ENCODE data around the gene GFRAL. TPM values are rescaled to one million over a fixed set of nuclear protein-coding genes. Genes with fewer than 3 reads are reported as not detected.

The GFRAL gene
- total and polyA plus RNA-seq, 2 donors (not counting 3 experiments of a cell fraction or from before 2014, with no cell fraction given), result not detected

GRCh38 chr6:55388211-55388610, 60.9 kb downstream of the GFRAL start:
- CTCF ChIA-PET, result no interaction called here
- no peak overlapping the region for H3K4me2 ChIP-seq (ENCODE audit: insufficient read depth, low read length)
- no peaks in the 10 kb centered on the region for H3K9me3 ChIP-seq (replicated peaks; ENCODE audit: control insufficient read depth, insufficient read depth, low read length)
- dilution Hi-C loops (cut with MboI; ENCODE audit: extremely low pct_ligation_motif_present, low sequenced_read_pairs), result no loop called here
- no TSS peak for BruUV-seq (replicated peaks)
- no peaks in the 10 kb centered on the region for H3K79me2 ChIP-seq (ENCODE audit: control insufficient read depth, insufficient read depth, low read length)
- no peak overlapping the region for H3K4me3 ChIP-seq (replicated peaks in 1 of 3; ENCODE audit: insufficient read depth in 1 of 3, low read depth in 1 of 3, low read length in 3 of 3)
- no peaks in the 10 kb centered on the region for H3K27me3 ChIP-seq (ENCODE audit: control insufficient read depth in 2 of 2, insufficient read depth in 2 of 2, low read length in 2 of 2)
- DNase-seq (ENCODE audit: low read depth, low spot score) (no peak), FAIRE-seq (no peak)
- POLR2A ChIA-PET, result no interaction called here
- no peaks in the 10 kb centered on the region for H3K4me1 ChIP-seq (ENCODE audit: control insufficient read depth, extremely low read depth, insufficient read depth, low read length)
- TF ChIP-seq MAX (IDR thresholded peaks at IDR 0.05; ENCODE audit: insufficient read depth, insufficient read length), result no peak
- TF ChIP-seq JUN (IDR thresholded peaks at IDR 0.05; ENCODE audit: borderline replicate concordance, insufficient read depth, insufficient read length, low read depth), result no peak
- no peak for TF ChIP-seq FOS (IDR thresholded peaks at IDR 0.05; ENCODE audit: borderline replicate concordance, insufficient read depth, low read length)
- TF ChIP-seq POLR2A (IDR thresholded peaks at IDR 0.05; ENCODE audit: low read depth, low read length), result no peak
- TF ChIP-seq, protein P1, sequence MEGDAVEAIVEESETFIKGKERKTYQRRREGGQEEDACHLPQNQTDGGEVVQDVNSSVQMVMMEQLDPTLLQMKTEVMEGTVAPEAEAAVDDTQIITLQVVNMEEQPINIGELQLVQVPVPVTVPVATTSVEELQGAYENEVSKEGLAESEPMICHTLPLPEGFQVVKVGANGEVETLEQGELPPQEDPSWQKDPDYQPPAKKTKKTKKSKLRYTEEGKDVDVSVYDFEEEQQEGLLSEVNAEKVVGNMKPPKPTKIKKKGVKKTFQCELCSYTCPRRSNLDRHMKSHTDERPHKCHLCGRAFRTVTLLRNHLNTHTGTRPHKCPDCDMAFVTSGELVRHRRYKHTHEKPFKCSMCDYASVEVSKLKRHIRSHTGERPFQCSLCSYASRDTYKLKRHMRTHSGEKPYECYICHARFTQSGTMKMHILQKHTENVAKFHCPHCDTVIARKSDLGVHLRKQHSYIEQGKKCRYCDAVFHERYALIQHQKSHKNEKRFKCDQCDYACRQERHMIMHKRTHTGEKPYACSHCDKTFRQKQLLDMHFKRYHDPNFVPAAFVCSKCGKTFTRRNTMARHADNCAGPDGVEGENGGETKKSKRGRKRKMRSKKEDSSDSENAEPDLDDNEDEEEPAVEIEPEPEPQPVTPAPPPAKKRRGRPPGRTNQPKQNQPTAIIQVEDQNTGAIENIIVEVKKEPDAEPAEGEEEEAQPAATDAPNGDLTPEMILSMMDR (IDR thresholded peaks at IDR 0.05; ENCODE audit: extremely low read depth in 1 of 2, insufficient read depth in 1 of 2, low read depth in 1 of 2, low read length in 2 of 2), result no peak
- TF ChIP-seq EZH2 (IDR thresholded peaks at IDR 0.05; ENCODE audit: borderline replicate concordance, low read depth, low read length, severe bottlenecking), result no peak
- TF ChIP-seq GATA2 (IDR thresholded peaks at IDR 0.05; ENCODE audit: insufficient read depth, insufficient read length, low read depth, low read length), result no peak
- TF ChIP-seq MYC (IDR thresholded peaks at IDR 0.05; ENCODE audit: low read depth, low read length), result no peak
- no peak for TF ChIP-seq POLR2AphosphoS5 (IDR thresholded peaks at IDR 0.05; ENCODE audit: insufficient read depth, low read depth, low read length)
- no peaks in the 10 kb centered on the region for H4K20me1 ChIP-seq (replicated peaks; ENCODE audit: control insufficient read depth, extremely low read depth, insufficient read depth, low read length)
- H3K27ac ChIP-seq (ENCODE audit: insufficient read depth, low read depth, low read length), result no peak overlapping the region
- no peaks in the 10 kb centered on the region for H3K36me3 ChIP-seq (ENCODE audit: control insufficient read depth in 2 of 2, extremely low read depth in 1 of 2, insufficient read depth in 2 of 2, low read length in 2 of 2)
- no peaks in the 10 kb centered on the region for H3K9me1 ChIP-seq (replicated peaks; ENCODE audit: control insufficient read depth, extremely low read depth, insufficient read depth, low read length)
- no peak overlapping the region for H3K9ac ChIP-seq (replicated peaks; ENCODE audit: extremely low read depth, insufficient read depth, low read length)
- H2AFZ ChIP-seq (ENCODE audit: low read depth, low read length), result no peak overlapping the region
- intact Hi-C loops (cut with micrococcal nuclease), result no loop called here
